DMS153 (cell line): ENCODE data around the gene RC3H1.
A peak's percentile ranks its signal among the peaks of the same experiment; 100 is the strongest.
"Not testable (repeated sequence)": the region's sequence is repeated elsewhere in the genome, so short reads cannot be mapped to it uniquely, and the experiment has no call there.

Experiments used
- DNase-seq: peaks from one replicate; lab custom pipeline; 2025; lab: John Stamatoyannopoulos, UW

Gene RC3H1, protein sequence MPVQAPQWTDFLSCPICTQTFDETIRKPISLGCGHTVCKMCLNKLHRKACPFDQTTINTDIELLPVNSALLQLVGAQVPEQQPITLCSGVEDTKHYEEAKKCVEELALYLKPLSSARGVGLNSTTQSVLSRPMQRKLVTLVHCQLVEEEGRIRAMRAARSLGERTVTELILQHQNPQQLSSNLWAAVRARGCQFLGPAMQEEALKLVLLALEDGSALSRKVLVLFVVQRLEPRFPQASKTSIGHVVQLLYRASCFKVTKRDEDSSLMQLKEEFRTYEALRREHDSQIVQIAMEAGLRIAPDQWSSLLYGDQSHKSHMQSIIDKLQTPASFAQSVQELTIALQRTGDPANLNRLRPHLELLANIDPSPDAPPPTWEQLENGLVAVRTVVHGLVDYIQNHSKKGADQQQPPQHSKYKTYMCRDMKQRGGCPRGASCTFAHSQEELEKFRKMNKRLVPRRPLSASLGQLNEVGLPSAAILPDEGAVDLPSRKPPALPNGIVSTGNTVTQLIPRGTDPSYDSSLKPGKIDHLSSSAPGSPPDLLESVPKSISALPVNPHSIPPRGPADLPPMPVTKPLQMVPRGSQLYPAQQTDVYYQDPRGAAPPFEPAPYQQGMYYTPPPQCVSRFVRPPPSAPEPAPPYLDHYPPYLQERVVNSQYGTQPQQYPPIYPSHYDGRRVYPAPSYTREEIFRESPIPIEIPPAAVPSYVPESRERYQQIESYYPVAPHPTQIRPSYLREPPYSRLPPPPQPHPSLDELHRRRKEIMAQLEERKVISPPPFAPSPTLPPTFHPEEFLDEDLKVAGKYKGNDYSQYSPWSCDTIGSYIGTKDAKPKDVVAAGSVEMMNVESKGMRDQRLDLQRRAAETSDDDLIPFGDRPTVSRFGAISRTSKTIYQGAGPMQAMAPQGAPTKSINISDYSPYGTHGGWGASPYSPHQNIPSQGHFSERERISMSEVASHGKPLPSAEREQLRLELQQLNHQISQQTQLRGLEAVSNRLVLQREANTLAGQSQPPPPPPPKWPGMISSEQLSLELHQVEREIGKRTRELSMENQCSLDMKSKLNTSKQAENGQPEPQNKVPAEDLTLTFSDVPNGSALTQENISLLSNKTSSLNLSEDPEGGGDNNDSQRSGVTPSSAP

DNA sequence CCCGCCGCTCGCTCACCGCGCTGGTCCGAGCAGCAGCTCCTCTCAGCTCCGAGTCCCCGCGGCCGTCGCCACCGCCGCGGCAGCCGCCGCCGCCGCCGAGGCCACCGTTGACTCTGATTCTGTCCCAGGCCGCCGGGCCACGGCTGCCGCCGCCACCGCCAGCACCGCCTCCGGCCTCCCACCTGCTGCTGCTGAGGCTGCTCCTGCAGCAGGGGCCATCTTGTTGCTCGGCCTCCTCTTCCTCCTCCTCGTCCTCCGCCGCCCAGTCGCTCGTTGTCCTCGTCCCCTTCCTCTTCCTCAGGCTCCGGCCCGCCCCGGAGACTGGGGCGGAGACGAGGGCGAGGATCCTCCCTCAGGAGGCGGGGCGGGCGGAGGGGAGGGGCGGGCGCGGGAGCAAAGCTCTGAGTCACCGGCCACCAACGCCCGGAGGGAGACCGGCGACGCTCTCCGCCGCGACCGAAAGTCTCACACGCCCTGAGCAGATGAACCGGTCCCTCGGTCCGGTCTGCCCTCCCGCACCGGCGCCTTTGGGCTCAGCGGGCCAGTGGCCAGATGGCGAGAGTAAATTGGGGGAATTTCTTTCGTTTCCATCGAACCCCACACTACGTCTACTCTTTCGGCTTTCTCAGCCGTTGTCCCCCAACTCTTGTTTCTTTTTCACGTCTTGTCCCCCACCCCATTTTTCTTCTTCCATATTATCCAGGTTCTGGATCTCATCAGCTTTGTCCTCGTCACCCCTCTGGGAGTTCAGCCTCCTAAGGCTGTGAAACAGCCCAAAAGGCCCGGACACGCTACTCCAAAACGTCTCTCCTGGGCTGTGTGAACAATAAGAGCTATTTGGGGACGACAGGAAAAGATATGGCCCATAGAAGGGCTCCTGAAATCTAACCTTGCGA, at the start of gene RC3H1:
RC3H1 (minus strand) TSS at position 278 of the 896 bp plus-strand sequence. CDS start 29,372 bp downstream, outside the sequence.
- DNase-seq, result peak; percentile 81

DNA sequence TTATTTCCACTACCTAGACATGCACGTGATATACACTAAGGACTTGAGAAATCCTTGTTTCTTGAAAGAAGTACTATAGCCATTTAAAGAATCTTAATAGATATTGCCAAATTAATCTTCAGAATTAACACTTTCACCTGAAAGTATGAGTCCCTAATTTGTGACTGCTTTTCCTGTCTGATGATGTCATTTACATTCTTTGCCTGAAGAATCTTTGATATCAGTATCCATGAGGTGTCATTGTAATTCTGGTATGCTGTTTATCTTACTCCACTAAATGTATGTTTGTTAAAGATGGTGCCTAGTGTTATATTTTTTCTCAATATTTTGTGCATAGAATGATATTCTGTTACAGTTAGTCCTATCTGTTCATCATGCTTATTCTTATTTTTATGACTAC, 48.5 kb upstream of the RC3H1 start:
- DNase-seq, result no peak

DNA sequence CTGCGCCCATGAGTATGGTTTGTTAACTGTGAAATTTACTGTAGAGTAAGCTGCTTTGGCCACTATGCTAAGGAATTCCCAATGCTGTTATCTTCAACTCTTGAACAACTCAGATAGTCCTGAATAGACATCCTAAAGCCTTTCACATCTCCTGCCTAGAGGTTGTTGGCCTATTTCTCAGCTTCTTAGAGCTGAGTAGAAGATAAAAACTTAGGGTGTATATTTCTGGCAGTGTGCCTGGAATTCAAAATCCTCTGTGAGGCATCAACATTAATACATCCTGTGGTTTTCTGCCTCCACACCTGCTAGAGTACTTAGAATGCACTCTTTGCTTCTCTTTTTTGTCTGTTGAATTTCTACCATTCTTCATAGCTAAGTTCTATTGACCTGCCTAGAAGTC, 45.8 kb upstream of the RC3H1 start:
- DNase-seq, result no peak

DNA sequence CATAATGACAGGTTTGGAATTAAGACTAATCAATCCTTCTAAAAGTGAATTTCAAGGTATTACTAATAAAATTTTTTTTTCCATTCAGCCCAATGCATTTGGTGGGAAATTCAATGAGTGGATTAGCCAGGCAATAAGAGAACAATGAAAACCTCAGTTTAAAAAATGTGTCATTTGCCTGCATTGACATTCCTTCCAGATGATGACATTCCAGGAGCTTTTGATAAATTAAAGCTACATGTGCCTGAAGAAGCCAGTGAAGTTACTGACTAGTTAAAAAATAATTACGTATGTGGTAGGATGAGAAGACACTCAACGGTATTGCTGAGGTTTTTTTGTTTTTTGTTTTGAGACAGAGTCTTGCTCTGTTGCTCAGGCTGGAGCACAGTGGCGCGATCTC, 37.9 kb upstream of the RC3H1 start:
- no peak for DNase-seq

DNA sequence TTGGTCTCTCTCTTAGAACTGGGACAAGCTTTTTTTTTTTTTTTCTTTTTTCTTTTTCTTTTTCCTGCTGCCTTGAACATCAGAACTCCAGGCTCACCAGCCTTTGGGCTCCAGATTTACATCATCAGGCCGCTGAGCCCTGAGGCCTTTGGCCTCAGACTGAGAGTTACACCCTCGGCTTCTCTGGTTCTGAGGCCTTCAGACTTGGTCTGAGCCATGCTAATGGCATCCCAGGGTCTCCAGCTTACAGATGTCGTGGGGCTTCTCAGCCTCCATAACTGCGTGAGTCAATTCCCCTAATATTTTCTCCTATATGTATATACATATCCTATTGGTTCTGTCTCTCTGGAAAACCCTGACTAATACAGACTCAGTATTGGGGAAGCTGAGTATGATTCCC, 36.5 kb upstream of the RC3H1 start:
- no peak for DNase-seq

DNA sequence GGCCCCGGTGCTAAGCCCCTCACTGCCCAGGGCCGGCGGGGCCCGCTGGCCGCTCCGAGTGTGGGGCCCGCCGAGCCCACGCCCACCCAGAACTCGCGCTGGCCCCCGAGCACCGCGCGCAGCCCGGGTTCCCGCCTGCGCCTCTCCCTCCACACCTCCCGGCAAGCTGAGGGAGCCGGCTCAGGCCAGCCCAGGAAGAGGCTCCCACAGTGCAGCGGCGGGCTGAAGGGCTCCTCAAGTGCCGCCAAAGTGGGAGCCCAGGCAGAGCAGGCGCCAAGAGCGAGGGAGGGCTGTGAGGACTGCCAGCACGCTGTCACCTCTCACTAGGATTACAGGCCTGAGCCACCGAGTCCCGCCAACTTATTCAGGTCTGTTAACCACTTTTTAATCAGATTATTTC, 34.5 kb upstream of the RC3H1 start:
- DNase-seq, result not testable (repeated sequence)

DNA sequence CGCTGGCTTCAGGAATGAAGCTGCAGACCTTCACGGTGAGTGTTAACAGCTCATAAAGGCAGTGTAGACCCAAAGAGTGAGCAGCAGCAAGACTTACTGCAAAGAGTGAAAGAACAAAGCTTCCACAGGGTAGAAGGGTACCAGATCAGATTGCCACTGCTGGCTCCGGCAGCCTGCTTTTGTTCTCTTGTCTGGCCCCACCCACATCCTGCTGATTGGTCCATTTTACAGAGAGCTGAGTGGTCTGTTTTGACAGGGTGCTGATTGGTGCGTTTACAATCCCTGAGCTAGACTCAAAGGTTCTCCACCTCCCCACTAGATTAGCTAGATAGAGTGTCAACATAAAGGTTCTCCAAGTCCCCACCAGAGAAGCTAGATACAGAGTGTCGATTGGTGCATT, 33.6 kb upstream of the RC3H1 start:
- not testable (repeated sequence) for DNase-seq

DNA sequence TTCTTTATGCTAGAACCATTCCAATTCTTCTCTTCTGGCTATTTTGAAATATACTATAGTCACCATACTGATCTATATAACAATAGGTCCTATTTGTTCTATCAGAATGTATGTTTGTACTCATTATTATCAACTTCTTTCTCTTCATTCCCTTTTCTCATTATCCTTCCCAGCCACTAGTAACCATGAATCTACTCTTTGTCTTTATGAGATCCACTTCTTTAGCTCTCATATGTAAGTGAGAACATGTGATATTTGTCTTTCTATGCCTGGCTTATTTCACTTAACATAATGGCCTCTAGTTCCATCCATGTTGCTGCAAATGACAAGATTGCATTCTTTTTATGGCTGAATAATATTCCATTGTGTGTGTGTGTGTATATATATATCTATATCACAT, 31.7 kb upstream of the RC3H1 start:
- DNase-seq, result no peak

DNA sequence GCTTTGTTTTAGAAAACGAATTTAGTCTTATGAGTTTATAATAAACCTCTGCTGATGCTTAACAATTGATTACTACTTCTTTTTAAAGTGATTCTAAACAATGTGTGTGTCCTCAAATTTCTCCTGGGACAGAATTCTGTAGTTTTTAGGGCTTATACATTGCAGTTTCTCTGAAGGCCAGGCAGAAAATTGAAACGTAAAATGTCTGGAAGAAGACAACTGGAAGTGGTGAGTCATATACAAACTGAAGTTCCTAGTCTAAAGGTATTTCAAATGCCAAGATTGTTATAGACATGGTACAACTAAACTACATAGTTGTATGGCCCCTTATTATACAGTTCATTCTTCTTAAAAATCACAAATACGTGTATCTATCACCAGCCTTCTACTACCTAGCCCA, 30.5 kb upstream of the RC3H1 start:
- DNase-seq, result no peak

DNA sequence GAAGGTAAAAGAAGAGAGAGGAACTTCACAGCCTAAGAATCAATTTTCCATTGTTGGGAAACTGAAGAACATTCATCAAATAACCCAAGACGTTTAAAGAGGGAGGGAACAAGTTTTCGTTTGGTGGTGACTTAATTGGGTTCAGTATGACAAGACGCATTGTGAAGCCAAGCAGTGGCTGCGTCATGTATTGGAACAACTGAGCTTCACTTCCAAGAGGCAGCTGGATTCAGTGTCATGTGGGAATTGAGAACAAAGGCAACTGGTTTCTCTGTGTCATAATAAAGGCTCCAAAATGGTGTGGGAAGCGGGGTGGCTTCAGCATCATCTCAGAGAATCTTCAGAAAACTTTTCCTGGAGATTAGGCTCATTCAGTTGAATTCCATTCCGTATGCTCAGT, 29.8 kb upstream of the RC3H1 start:
- no peak for DNase-seq

DNA sequence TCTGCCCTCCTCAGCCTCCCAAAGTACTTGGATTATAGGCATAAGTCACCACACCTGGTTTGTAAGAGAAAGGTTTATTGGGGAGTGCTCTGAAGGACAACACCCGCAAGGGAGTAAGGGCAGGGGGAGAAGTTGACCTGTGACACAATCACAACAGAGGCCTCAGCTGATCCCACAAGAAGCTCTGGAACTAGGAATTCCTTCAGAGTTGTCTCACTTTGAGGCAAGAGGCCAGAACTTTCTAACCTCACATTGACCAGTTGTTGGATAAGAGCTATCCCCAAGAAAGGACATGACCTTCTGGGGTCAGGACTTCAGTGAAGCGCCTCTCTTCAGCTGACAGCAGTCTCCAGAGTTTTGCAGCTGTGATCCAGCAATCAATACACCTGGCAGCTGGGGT, 27.4 kb upstream of the RC3H1 start:
- no peak for DNase-seq

DNA sequence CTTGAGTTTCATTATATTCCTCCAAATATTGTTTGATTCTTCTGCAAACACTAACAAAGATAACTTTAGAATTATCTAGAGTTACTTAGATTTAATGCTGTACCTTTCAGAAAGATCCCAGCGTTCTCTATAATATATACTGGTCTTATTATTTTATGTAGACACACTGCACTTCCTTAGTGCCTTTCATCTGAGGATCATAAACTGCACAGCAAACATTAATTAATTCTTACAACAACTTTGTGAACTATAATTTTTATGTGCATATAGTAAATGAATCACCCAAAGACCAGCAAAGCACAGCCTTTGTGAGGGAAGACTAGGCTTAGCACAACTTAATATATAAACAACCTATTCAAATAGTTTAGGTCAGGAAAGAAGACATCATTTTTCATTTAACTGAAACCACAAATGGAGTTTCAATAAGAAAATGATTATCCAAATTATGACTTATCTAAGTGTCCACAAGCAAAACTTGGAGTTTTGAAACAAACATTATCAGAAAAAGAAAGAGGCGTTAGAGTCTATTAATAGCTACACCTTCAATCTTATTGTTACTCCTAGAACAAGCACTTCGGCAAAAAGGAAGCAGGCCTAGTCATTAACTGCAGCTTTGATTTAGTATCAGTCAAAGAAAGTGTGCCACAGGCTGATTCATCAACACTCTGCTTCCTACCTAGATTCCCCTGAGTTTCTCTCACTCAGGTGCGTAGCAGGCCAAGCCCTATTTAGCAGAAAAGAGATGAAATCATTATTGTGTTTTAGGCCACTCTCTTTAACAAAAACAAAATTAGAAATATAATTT, 22.5 kb upstream of the RC3H1 start:
- DNase-seq, result no peak

DNA sequence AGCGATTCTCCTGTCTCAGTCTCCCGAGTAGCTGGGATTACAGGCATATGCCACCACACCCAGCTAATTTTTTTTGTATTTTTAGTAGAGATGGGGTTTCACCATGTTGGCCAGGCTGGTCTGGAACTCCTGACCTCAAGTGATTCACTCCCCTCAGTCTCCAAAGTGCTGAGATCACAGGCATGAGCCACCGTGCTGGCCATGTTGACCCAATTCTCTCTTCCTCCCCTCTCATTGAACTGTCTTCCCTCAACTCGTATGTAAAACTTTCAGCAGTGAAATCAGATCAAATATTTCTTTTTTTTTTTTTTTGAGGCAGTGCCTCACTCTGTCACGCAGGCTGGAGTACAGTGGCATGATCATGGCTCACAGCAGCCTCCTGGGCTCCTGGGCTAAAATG, 20.4 kb upstream of the RC3H1 start:
- DNase-seq, result not testable (repeated sequence)

DNA sequence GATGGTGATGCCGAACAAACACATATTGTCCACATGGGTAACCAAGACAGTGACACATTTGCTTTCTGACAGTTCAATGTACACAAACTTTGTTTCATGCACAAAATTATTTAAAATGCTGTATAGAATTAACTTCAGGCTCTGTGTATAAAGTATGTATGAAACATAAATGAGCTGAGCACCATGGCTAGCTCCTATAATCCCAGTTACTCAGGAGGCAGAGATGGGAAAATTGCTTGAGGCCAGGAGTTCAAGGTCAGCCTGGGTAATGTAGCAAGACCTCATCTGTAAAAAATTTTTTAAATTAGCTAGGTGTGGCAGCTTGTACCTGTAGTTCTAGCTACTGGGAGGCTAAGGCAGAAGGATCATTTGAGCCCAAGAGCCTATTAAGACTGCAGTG, 19.2 kb upstream of the RC3H1 start:
- DNase-seq, result no peak

DNA sequence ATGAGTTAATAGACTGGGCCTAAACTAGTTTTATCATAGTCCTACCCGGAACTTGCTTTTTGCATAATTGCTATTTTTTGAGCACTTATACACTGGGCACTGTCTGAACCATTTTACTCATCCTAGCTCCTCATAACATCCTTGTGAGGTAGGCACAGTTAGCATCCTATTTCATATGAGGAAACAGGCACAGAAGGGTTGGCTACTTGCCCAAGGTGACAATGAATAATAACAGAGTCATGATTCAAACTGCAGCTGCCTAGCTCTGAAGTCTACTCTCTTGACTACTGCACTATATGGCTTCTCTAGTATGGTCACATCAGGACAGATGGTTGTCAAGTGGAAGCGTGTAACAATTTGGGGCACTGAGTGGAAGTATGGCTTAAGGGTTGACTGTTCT, 18.2 kb upstream of the RC3H1 start:
- peak; percentile 96 for DNase-seq

DNA sequence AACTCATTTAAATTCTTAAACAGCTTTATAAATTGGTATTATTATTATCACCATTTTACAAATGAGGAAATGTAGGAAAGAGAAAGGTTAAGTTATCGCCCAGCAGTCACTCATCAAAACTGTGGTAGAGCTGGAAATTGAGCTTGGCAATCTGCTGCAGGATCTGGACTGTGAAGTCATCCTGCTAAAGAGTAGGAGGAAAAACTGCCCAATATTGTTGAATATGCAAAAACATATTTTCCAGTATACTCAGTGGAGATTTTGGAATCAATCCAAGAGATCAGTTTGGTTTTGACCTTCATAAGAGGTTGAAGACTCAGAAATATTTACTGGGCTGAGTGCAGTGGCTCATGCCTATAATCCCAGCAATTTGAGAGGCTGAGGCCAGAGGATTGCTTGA, 16.9 kb upstream of the RC3H1 start:
- DNase-seq, result no peak

DNA sequence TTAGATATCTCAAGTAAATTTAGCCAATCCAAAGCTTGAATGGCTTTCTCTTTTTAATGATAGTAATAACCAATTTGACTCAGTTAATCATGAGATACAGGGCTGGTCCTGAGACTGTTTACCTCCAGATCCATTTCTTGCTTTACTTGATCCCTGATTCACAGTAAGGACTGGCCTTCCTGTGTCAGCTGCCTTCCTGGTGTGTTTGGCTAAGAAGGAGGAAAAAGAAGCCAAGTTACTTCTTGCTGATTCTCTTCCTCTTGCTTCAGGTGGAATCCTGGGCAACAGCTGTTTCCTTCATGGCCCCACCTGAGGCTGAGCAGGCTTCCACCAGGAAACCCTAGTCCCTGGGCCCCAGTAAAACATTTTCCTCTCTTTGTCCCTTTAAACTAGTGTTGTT, 14.6 kb upstream of the RC3H1 start:
- DNase-seq, result no peak

DNA sequence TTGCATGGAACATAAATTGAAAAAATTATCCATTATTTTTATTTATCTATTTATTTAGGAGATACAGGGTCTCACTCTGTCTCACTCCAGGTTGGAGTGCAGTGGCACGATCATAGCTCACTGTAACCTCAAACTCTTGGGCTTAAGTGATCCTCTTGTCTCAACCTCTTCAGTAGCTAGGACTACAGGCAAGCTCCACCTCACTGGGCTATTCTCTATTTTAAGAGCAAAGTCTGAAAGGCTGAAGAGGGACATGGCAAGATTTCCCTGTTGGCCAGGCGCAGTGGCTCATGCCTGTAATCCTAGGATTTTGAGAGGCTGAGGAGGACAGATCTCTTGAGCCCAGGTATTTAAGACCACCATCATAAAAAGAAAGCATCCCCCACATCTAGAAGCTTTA, 14.0 kb upstream of the RC3H1 start:
- DNase-seq, result no peak

DNA sequence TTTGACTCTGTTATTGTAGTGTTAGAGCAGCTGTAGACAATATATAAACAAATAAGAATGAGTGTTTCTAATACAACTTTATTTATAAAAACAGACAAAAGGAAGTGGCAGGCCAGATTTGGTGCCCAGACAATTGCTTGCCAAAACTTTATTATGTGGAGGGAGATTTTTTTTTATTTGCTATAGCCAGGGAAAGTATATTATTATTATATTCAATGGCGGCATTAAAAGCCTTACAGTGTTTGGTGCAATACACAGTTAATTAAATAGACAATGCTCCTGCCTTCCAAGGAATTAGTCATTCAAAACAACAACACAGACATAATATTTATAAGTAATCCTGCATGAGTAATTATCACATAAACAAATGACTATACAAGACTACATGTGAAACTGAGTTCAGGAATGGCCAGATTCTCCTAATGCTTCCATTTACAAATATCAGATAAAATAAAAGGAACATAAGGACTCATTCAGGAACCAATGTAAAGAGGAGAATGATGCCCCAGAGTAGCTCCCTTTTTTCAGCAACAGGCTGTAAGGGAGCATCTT, 10.6 kb upstream of the RC3H1 start:
- no peak for DNase-seq

DNA sequence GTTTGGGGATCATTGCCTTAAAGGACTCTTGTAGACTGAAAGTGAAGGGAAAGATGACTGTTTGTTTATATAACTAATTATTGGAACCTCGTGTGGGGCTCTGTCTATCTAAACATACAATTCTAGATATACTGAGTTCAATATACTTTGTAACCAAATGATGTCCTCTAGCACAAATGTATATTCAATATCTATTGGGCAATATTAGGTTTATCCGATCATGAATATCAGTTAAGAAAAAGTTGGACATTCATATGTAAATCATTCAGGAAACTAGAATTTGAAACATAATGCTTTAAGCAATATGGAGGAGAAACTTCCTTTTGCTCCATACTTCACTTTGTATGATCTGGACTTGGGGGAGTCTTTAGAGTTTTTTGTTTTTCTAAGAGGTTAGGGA, 8.9 kb upstream of the RC3H1 start:
- DNase-seq, result no peak

DNA sequence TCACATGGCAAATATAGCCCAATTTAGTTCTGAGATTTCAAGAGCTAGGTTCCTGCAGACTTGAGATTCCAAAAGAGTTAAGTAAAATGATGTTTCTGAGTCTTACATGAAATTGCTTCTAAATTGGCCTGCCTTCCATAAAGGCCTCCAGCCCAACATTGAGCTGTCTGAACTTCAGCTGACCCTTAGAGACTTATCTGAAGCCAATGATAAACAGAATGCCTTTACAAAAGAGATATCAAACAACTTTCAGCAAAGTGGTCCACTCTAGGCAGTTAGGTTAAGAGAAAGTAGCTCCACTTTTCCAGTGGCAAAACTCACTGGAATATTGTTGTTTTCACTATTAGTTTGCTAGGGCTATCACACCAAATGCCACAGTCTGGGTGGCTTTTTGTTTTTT, 6.3 kb upstream of the RC3H1 start:
- DNase-seq, result no peak
